K562 (cell line): Measurements from ENCODE around the gene SALL3. TPM values are rescaled to one million over a fixed set of nuclear protein-coding genes. Genes with fewer than 3 reads are reported as not detected.

Source experiments
- CBX1 ChIP-seq: sonication (generic); IDR thresholded peaks from 2 replicates; pipeline ENCODE4 v1.6.1; 2016; ENCODE audit warnings: antibody characterized with exemption, low read depth, mild to moderate bottlenecking
- FUS ChIP-seq: fragments of 200-400 bp; formaldehyde crosslinking; optimal IDR thresholded peaks from 2 replicates; pipeline ENCODE3; 2017; ENCODE audit warnings: low read depth, low read length
- GTF2E2 ChIP-seq: fragments of 200-800 bp; sonication (Bioruptor generic); IDR thresholded peaks from 2 replicates; pipeline ENCODE4 v1.6.1; 2016; ENCODE audit warnings: missing genetic modification characterization, missing compliant biosample characterization
- JUN ChIP-seq, 2 experiments: sonication (generic) in 1 of 2; formaldehyde crosslinking in 1 of 2; IDR thresholded peaks; 2 replicates each; pipeline versions ENCODE4 v1.6.1 to v1.8.0; 2012 to 2022; ENCODE audit warnings: borderline replicate concordance in 2 of 2, mild to moderate bottlenecking in 2 of 2, improper control_type of control experiment in 1 of 2, low read depth in 1 of 2, low read length in 1 of 2, missing genetic modification reagents in 1 of 2
- POLR2AphosphoS2 ChIP-seq: IDR thresholded peaks from 2 replicates; pipeline ENCODE4 v1.6.1; 2012; ENCODE audit warnings: low read length, improper control_type of control experiment
- POLR3G ChIP-seq: IDR thresholded peaks from 2 replicates; pipeline ENCODE4 v1.6.1; 2011; ENCODE audit not compliant: insufficient read length, insufficient replicate concordance; ENCODE audit errors: extremely low read depth
- SREBF1 ChIP-seq: fragments of 150-350 bp; IDR thresholded peaks from 2 replicates; pipeline ENCODE4 v1.6.1; 2014; ENCODE audit warnings: antibody characterized with exemption, low read depth, low read length, borderline replicate concordance
- THRAP3 ChIP-seq: fragments of 450-650 bp; IDR thresholded peaks from 2 replicates; pipeline ENCODE4 v1.6.1; 2016; ENCODE audit warnings: mild to moderate bottlenecking, inconsistent platforms, borderline replicate concordance
- ZFP36 ChIP-seq: fragments of 150-350 bp; IDR thresholded peaks from 2 replicates; pipeline ENCODE4 v1.6.1; 2018; ENCODE audit warnings: low read length, low read depth; ENCODE audit not compliant: partially characterized antibody
- ZNF232 ChIP-seq: sonication (generic); formaldehyde crosslinking; IDR thresholded peaks from 2 replicates; pipeline ENCODE4 v1.8.0; 2022; ENCODE audit warnings: mild to moderate bottlenecking, missing genetic modification reagents
- polyA plus RNA-seq, 8 experiments: library from polyadenylated mRNA; depleted of rRNA in 4 of 8; stranded (reverse) in 5 of 8; unstranded in 3 of 8; fragments of >200 nt; fragmentation: Nextera tagmentation in 2 of 8; fragmentation: Illumina TruSeq in 1 of 8; extraction: Ambion mirVana in 2 of 8; extraction: Trizol in 1 of 8; gene quantifications; 2 replicates each; pipeline versions ENCODE4 v1.2.1 to v1.2.3, GENCODE V29; 2011 to 2014; ENCODE audit warnings: inconsistent platforms in 1 of 8, missing spikeins in 1 of 8
- total RNA-seq, 7 experiments: library from RNA; depleted of rRNA in 6 of 7; stranded (reverse); fragments of >200 nt in 6 of 7; fragmentation: Illumina TruSeq in 2 of 7; extraction: Trizol in 2 of 7; gene quantifications; 2 replicates each; pipeline versions ENCODE4 v1.2.1 to v1.2.3, GENCODE V29; 2011 to 2021; ENCODE audit warnings: low replicate concordance in 1 of 7
- TF ChIP-seq, protein P1 (sequence below), 2 experiments: fragments of 450-650 bp in 1 of 2; sonication (generic) in 1 of 2; formaldehyde crosslinking in 1 of 2; IDR thresholded peaks; 2 replicates each; pipeline versions ENCODE4 v1.7.1 to v1.9.0; 2016 to 2022; ENCODE audit warnings: inconsistent platforms in 1 of 2, mild to moderate bottlenecking in 1 of 2, missing genetic modification reagents in 1 of 2

The SALL3 gene
- total and polyA plus RNA-seq, 9 of the 15 experiments (the other 6 are each of a cell fraction or from before 2014, with no cell fraction given), result not detected

DNA sequence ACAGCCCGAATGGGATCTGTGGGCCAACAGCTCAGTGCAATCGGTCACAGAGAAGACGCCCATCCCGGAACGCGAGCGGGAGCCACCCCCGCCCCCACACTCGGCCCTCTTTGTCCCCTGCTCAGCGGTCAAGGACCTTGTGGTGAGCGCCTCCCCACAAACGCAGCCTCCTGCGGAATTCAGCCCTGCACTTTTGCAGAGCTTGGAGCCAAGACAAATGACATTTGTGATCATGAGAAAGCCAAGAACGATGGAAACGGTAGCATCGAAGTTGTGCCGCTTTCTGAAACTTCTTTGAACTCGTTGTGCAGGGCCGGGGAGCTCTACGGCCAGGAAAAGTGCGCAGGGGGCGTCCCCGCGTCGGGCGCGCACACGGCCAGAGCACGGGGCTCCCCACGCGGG is 6.7 kb upstream of the SALL3 start (continued):
- TF ChIP-seq, protein P1, sequence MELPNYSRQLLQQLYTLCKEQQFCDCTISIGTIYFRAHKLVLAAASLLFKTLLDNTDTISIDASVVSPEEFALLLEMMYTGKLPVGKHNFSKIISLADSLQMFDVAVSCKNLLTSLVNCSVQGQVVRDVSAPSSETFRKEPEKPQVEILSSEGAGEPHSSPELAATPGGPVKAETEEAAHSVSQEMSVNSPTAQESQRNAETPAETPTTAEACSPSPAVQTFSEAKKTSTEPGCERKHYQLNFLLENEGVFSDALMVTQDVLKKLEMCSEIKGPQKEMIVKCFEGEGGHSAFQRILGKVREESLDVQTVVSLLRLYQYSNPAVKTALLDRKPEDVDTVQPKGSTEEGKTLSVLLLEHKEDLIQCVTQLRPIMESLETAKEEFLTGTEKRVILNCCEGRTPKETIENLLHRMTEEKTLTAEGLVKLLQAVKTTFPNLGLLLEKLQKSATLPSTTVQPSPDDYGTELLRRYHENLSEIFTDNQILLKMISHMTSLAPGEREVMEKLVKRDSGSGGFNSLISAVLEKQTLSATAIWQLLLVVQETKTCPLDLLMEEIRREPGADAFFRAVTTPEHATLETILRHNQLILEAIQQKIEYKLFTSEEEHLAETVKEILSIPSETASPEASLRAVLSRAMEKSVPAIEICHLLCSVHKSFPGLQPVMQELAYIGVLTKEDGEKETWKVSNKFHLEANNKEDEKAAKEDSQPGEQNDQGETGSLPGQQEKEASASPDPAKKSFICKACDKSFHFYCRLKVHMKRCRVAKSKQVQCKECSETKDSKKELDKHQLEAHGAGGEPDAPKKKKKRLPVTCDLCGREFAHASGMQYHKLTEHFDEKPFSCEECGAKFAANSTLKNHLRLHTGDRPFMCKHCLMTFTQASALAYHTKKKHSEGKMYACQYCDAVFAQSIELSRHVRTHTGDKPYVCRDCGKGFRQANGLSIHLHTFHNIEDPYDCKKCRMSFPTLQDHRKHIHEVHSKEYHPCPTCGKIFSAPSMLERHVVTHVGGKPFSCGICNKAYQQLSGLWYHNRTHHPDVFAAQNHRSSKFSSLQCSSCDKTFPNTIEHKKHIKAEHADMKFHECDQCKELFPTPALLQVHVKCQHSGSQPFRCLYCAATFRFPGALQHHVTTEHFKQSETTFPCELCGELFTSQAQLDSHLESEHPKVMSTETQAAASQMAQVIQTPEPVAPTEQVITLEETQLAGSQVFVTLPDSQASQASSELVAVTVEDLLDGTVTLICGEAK (IDR thresholded peaks at IDR 0.05), result no peak
- TF ChIP-seq, protein P1 (CRISPR knock-in tag; IDR thresholded peaks at IDR 0.05), result no peak
- TF ChIP-seq CBX1, result no peak
- TF ChIP-seq POLR2AphosphoS2, result no peak
- TF ChIP-seq GTF2E2 (tag), result no peak
- no peak for TF ChIP-seq POLR3G
- TF ChIP-seq THRAP3, result no peak
- no peak for TF ChIP-seq JUN (IDR thresholded peaks at IDR 0.05; ENCODE audit: borderline replicate concordance, low read depth, low read length)
- TF ChIP-seq JUN (CRISPR knock-in tag; IDR thresholded peaks at IDR 0.05; ENCODE audit: borderline replicate concordance), result no peak
- no peak for TF ChIP-seq FUS
- no peak for TF ChIP-seq ZNF232 (CRISPR knock-in tag)
- no peak for TF ChIP-seq SREBF1
- TF ChIP-seq ZFP36, result no peak
- TF ChIP-seq, all 486 proteins: peak for 0
